Nephron progenitor cell (in vitro differentiated cells): ENCODE results near the gene CIAO3.

ENCODE experiments used
- DNase-seq: peaks from one replicate; pipeline ENCODE4 v3.0.0; 2021
- H3K27ac Mint-ChIP-seq: 2 replicates; pipeline ENCODE4 v1.8.0; 2021; ENCODE audit warnings: mild to moderate bottlenecking, moderate library complexity, mixed read lengths
- H3K27me3 Mint-ChIP-seq: 2 replicates; pipeline ENCODE4 v1.8.0; 2021; ENCODE audit warnings: mild to moderate bottlenecking, low read depth, mixed read lengths; ENCODE audit not compliant: poor library complexity
- H3K36me3 Mint-ChIP-seq: 2 replicates; pipeline ENCODE4 v1.8.0; 2021; ENCODE audit warnings: low read depth, mixed read lengths
- H3K4me1 Mint-ChIP-seq: 2 replicates; pipeline ENCODE4 v1.8.0; 2021; ENCODE audit warnings: mixed read lengths
- H3K4me3 Mint-ChIP-seq: 2 replicates; pipeline ENCODE4 v1.8.0; 2021; ENCODE audit warnings: mild to moderate bottlenecking, moderate library complexity, mixed read lengths
- H3K9me3 Mint-ChIP-seq: 2 replicates; pipeline ENCODE4 v1.8.0; 2021; ENCODE audit warnings: mild to moderate bottlenecking, moderate library complexity, mixed read lengths
- CTCF ChIP-seq: fragments of 200-600 bp; sonication (generic); IDR thresholded peaks from 2 replicates; pipeline ENCODE4 v1.5.0; 2021; ENCODE audit warnings: antibody characterized with exemption

CIAO3 gene

GRCh38 chr16:740764-741505 is at the start of gene CIAO3:
Gene CIAO3, minus strand, starts transcription at chr16:740997. Its CDS starts 12 bp downstream, at chr16:740985.
- TF ChIP-seq CTCF = peak; percentile 87
- H3K27ac Mint-ChIP-seq = peak within 1 kb of the TSS; percentile 61
- H3K4me3 Mint-ChIP-seq = peak within 1 kb of the TSS; percentile 84
- peaks cover 24% of the 10 kb centered on the region for H3K4me1 Mint-ChIP-seq
- H3K9me3 Mint-ChIP-seq = no peaks in the 10 kb centered on the region
- DNase-seq = peak; percentile 94
- peaks cover 6% of the 10 kb centered on the region for H3K27me3 Mint-ChIP-seq
- H3K36me3 Mint-ChIP-seq = peaks cover 4% of the 10 kb centered on the region

GRCh38 chr16:790086-790485 is 49.3 kb upstream of the CIAO3 start:
- Mint-ChIP-seq H3K9me3 (no peaks in the 10 kb centered on the region), H3K27me3 (no peaks in the 10 kb centered on the region), H3K36me3 (peaks cover 8% of the 10 kb centered on the region), H3K4me3 (peak overlapping the region; percentile 66), H3K27ac (no peak overlapping the region), H3K4me1 (peaks cover 3% of the 10 kb centered on the region)
- no peak for DNase-seq
- no peak for TF ChIP-seq CTCF

- H3K27ac Mint-ChIP-seq = no peak overlapping the region
- no peaks in the 10 kb centered on the region for H3K9me3 Mint-ChIP-seq
- peaks cover 3% of the 10 kb centered on the region for H3K4me1 Mint-ChIP-seq
- H3K27me3 Mint-ChIP-seq = no peaks in the 10 kb centered on the region
- peak overlapping the region; percentile 66 for H3K4me3 Mint-ChIP-seq
- DNase-seq = no peak
- H3K36me3 Mint-ChIP-seq = peaks cover 8% of the 10 kb centered on the region
- no peak for TF ChIP-seq CTCF
These were observed 48.5 kb upstream of the CIAO3 start for GRCh38 chr16:789191-789850.

GRCh38 chr16:788399-789126 is 47.8 kb upstream of the CIAO3 start, which contains the start of gene CHTF18:
Gene CHTF18, plus strand, starts transcription at chr16:788620. Its CDS starts 65 bp downstream, at chr16:788685.
- Mint-ChIP-seq H3K4me3 (peak within 1 kb of the TSS; percentile 87), H3K36me3 (peaks cover 8% of the 10 kb centered on the region), H3K27ac (no peak within 1 kb of the TSS), H3K4me1 (peaks cover 3% of the 10 kb centered on the region), H3K27me3 (no peaks in the 10 kb centered on the region), H3K9me3 (no peaks in the 10 kb centered on the region)
- TF ChIP-seq CTCF = no peak
- DNase-seq = peak; percentile 96

- DNase-seq = no peak
- Mint-ChIP-seq H3K4me3 (peak within 1 kb of the TSS; percentile 87), H3K27ac (no peak within 1 kb of the TSS), H3K9me3 (no peaks in the 10 kb centered on the region), H3K4me1 (peaks cover 3% of the 10 kb centered on the region), H3K36me3 (peaks cover 8% of the 10 kb centered on the region), H3K27me3 (no peaks in the 10 kb centered on the region)
- TF ChIP-seq CTCF = no peak
These were observed 47.2 kb upstream of the CIAO3 start, which contains the start of gene RPUSD1 for GRCh38 chr16:787978-788398. Gene RPUSD1, minus strand, starts transcription at chr16:788381. Its CDS starts 644 bp downstream, at chr16:787737.
